ENCODE results near the gene STOML2. TPM values are rescaled to one million over a fixed set of nuclear protein-coding genes. Genes with fewer than 3 reads are reported as not detected.
A peak's percentile ranks its signal among the peaks of the same experiment; 100 is the strongest.

Gene STOML2
- total and polyA plus RNA-seq, 2 experiments from 2014 or later: 114 to 210 TPM

GRCh38 chr9:35072461-35073278 is 30.3 kb downstream of the STOML2 start, which contains the start of gene VCP:
VCP (minus strand) TSS chr9:35072625; CDS start chr9:35072353, 272 bp downstream.
- Histone ChIP-seq H3F3A (replicated peaks; ENCODE audit: low read depth) (peaks cover 7% of the 10 kb centered on the region), H3K4me3 (peak within 1 kb of the TSS; percentile 99), H3K4me2 (peak within 1 kb of the TSS; percentile 96), H3K4me1 (ENCODE audit: insufficient read depth) (peaks cover 15% of the 10 kb centered on the region), H3K36me3 (ENCODE audit: insufficient read depth) (peaks cover 13% of the 10 kb centered on the region), H3K79me2 (replicated peaks; ENCODE audit: insufficient read depth) (peaks cover 48% of the 10 kb centered on the region), H2AFZ (no peak within 1 kb of the TSS), H3K9me2 (ENCODE audit: insufficient read depth) (no peaks in the 10 kb centered on the region), H3K27ac (ENCODE audit: low read depth) (peak within 1 kb of the TSS; percentile 85), H3K27me3 (ENCODE audit: insufficient read depth) (no peaks in the 10 kb centered on the region), H4K20me1 (replicated peaks; ENCODE audit: insufficient read depth) (peaks cover 37% of the 10 kb centered on the region)
- TF ChIP-seq CREB1 (CRISPR knock-in tag; IDR thresholded peaks at IDR 0.05; ENCODE audit: low read depth): peak; percentile 90
- TF ChIP-seq POLR2AphosphoS5 (IDR thresholded peaks at IDR 0.05; ENCODE audit: low read depth): peak; percentile 96
- no peak for TF ChIP-seq ETS1 (IDR thresholded peaks at IDR 0.05)
- Mint-ChIP-seq H3K9me3 (0 out of 3 replicates have a peak, but pooled peaks cover 2% of the 10 kb centered on the region), H3K27ac (peak within 1 kb of the TSS; percentile 98), H3K27me3 (ENCODE audit: insufficient read depth, low read depth, poor library complexity) (peaks cover 11% of the 10 kb centered on the region), H3K36me3 (ENCODE audit: low read depth) (peaks cover 80% of the 10 kb centered on the region), H3K4me3 (peak within 1 kb of the TSS; percentile 98), H3K4me1 (peaks cover 30% of the 10 kb centered on the region)
- DNase-seq (ENCODE audit: low spot score) (peak; percentile 100), ATAC-seq (peak; percentile 86)

- Histone ChIP-seq H3K79me2 (replicated peaks; ENCODE audit: insufficient read depth) (peaks cover 48% of the 10 kb centered on the region), H3F3A (replicated peaks; ENCODE audit: low read depth) (peaks cover 7% of the 10 kb centered on the region), H3K4me1 (ENCODE audit: insufficient read depth) (peaks cover 15% of the 10 kb centered on the region), H2AFZ (no peak overlapping the region), H4K20me1 (replicated peaks; ENCODE audit: insufficient read depth) (peaks cover 44% of the 10 kb centered on the region), H3K4me2 (peak overlapping the region; percentile 96), H3K27ac (ENCODE audit: low read depth) (peak overlapping the region; percentile 85), H3K9me2 (ENCODE audit: insufficient read depth) (no peaks in the 10 kb centered on the region), H3K4me3 (peak overlapping the region; percentile 99), H3K27me3 (ENCODE audit: insufficient read depth) (no peaks in the 10 kb centered on the region), H3K36me3 (ENCODE audit: insufficient read depth) (peaks cover 21% of the 10 kb centered on the region)
- H3K4me3 Mint-ChIP-seq: peak overlapping the region; percentile 98
- H3K27me3 Mint-ChIP-seq (ENCODE audit: insufficient read depth, low read depth, poor library complexity): peaks cover 11% of the 10 kb centered on the region
- DNase-seq (ENCODE audit: low spot score) (peak; percentile 94), ATAC-seq (peak; percentile 84)
- peaks cover 80% of the 10 kb centered on the region for H3K36me3 Mint-ChIP-seq (ENCODE audit: low read depth)
- H3K4me1 Mint-ChIP-seq: peaks cover 26% of the 10 kb centered on the region
- 0 out of 3 replicates have a peak, but pooled peaks cover 2% of the 10 kb centered on the region for H3K9me3 Mint-ChIP-seq
- H3K27ac Mint-ChIP-seq: peak overlapping the region; percentile 98
- no peak for TF ChIP-seq ZNF331 (CRISPR knock-in tag; IDR thresholded peaks at IDR 0.05; ENCODE audit: low read depth)
- TF ChIP-seq REST (IDR thresholded peaks at IDR 0.05; ENCODE audit: unreplicated experiment): no peak
- TF ChIP-seq EZH2phosphoT487 (IDR thresholded peaks at IDR 0.05; ENCODE audit: unreplicated experiment): no peak
- no peak for TF ChIP-seq STAT1 (IDR thresholded peaks at IDR 0.05; ENCODE audit: unreplicated experiment)
- TF ChIP-seq ETS1 (IDR thresholded peaks at IDR 0.05): no peak
- TF ChIP-seq EZH2 (IDR thresholded peaks at IDR 0.05; ENCODE audit: low read depth, unreplicated experiment): no peak
- no peak for TF ChIP-seq NANOG (IDR thresholded peaks at IDR 0.05; ENCODE audit: borderline replicate concordance)
- peak in 1 of 2 experiments; percentile 54; a peak in 3 of 4 replicates for TF ChIP-seq CTCF (conservative IDR thresholded peaks at IDR 0.05; ENCODE audit: low read depth in 2 of 2)
- no peak for TF ChIP-seq JUNB (IDR thresholded peaks at IDR 0.05; ENCODE audit: unreplicated experiment)
- 0 out of 2 replicates have a peak, but pooled peaks have one; percentile 34 for TF ChIP-seq CREB1 (CRISPR knock-in tag; IDR thresholded peaks at IDR 0.05; ENCODE audit: low read depth)
- TF ChIP-seq POLR2AphosphoS5 (IDR thresholded peaks at IDR 0.05; ENCODE audit: low read depth): peak; percentile 40; the same call in 1 of the 2 replicates
- no peak for TF ChIP-seq ZNF114 (CRISPR knock-in tag; IDR thresholded peaks at IDR 0.05)
Measured at GRCh38 chr9:35071814-35072460, 31.0 kb downstream of the STOML2 start.
